Measurements from ENCODE around the gene CNOT1.
A peak's percentile ranks its signal among the peaks of the same experiment; 100 is the strongest.

Gene CNOT1

DNA sequence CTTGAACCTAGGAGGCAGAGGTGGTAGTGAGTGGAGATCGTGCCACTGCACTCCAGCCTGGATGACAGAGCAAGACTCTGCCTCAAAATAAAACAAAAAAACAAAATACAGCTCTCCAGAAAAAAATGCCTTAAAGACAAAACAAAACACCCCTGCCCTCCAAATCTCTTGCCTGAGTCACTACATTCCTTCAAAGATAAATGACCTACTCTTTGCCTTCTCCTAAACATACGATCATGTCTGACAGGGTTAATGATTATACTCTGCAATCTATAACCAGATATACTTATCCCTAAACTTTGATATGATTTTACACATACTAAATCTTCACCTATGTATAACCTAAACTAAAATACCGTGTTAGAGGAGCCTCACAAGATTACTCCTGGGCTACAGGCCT lies 115.8 kb downstream of the CNOT1 start:
- no peak for DNase-seq (ENCODE audit: low read depth)
- H3K4me3 ChIP-seq (ENCODE audit: low read depth, low read length): peak overlapping the region; percentile 76
- TF ChIP-seq POLR2A (IDR thresholded peaks at IDR 0.05; ENCODE audit: extremely low read depth, insufficient read length): no peak

DNA sequence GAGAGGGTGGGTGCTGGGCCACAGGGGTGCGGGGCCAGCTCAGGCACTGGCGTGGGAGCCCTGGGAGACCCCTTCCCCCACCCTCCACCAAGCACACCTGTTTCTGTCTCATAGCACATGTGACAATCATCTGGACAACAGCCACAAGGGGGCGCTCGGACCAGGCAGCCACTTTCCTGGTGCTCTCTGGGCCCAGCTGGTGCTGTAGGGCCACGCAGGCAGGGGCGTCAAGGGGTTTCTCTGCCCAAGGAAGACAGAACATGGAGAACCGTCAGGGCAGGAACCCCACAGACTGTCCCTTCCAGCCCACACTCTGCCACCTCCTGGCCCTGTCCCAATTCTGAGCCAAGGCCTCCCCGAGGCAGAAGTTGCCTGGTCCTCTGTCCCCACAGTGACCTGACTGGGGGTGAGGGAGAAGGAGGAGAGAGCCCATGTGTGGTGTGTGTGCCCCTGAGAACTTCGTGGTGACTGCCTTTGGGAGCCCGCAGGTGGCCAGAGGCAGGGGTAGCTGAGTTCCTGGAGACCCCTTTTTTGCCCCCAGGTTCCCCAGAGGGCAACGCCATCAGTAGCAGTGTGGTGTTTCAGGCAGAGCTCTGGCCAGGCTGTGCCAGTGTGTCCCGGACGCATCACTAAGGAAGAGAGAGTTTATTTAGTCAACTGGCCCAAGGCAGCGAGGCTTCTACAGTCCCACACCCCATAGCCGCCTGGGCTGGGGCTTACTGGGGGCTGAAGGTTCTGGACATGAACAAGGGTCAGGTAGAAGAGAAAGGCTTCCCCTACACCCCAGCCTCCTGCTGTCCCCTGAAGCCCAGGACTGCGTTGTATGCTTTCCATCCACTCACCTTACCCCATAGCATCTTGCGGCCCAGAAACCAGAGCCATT lies 117.5 kb downstream of the CNOT1 start:
- H3K4me3 ChIP-seq (ENCODE audit: low read depth, low read length): no peak overlapping the region
- peak; percentile 81 for DNase-seq (ENCODE audit: low read depth)
- TF ChIP-seq, protein P1, sequence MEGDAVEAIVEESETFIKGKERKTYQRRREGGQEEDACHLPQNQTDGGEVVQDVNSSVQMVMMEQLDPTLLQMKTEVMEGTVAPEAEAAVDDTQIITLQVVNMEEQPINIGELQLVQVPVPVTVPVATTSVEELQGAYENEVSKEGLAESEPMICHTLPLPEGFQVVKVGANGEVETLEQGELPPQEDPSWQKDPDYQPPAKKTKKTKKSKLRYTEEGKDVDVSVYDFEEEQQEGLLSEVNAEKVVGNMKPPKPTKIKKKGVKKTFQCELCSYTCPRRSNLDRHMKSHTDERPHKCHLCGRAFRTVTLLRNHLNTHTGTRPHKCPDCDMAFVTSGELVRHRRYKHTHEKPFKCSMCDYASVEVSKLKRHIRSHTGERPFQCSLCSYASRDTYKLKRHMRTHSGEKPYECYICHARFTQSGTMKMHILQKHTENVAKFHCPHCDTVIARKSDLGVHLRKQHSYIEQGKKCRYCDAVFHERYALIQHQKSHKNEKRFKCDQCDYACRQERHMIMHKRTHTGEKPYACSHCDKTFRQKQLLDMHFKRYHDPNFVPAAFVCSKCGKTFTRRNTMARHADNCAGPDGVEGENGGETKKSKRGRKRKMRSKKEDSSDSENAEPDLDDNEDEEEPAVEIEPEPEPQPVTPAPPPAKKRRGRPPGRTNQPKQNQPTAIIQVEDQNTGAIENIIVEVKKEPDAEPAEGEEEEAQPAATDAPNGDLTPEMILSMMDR (IDR thresholded peaks at IDR 0.05; ENCODE audit: low read depth, low read length): peak; percentile 74
- TF ChIP-seq, protein P2, sequence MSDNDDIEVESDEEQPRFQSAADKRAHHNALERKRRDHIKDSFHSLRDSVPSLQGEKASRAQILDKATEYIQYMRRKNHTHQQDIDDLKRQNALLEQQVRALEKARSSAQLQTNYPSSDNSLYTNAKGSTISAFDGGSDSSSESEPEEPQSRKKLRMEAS (IDR thresholded peaks at IDR 0.05; ENCODE audit: low read depth, low read length): peak; percentile 93
- TF ChIP-seq MYC (IDR thresholded peaks at IDR 0.05; ENCODE audit: low read depth, low read length) (peak; percentile 90), POLR2A (IDR thresholded peaks at IDR 0.05; ENCODE audit: extremely low read depth, insufficient read length) (no peak)

DNA sequence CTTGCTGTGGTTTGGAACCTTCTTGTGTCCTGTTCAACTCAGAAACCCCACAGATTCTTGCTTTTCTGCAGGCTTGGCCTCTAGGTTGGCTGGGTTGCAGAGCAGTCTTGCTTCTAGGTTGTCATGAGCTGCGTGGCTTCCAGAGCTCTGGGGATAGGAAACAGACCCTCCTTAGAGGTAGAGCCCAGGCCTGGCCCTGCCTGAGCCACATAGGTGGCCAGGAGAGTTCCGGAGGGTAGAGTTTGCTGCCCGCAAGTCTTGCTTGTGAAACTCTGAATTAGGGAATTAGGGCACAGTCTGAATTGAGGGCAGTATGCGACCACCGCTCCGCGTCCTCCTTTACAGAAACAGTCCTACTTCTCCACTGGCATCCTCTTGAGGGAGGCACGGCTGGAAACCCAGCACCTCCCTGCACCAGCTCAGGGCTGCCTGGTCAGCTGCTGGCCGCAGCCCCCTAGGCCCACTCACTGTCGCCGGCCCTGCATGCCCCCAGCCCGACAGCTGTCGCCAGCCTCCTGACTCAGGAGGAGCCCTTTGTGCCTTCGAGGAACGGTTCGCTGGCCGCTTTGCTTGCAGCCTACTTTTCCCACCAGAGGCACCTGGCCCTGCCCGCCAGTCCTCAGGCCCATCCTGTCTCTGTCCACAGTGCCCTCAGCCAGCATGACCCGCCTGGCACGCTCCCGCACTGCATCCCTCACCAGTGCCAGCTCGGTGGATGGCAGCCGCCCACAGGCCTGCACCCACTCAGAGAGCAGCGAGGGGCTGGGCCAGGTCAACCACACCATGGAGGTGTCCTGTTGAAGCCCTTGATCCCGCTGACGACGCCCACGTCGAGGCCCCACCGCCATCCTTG lies 118.6 kb downstream of the CNOT1 start:
- TF ChIP-seq, protein P2 (IDR thresholded peaks at IDR 0.05; ENCODE audit: low read depth, low read length): no peak
- TF ChIP-seq MYC (IDR thresholded peaks at IDR 0.05; ENCODE audit: low read depth, low read length) (no peak), POLR2A (IDR thresholded peaks at IDR 0.05; ENCODE audit: extremely low read depth, insufficient read length) (no peak)
- H3K4me3 ChIP-seq (ENCODE audit: low read depth, low read length): no peak overlapping the region
- DNase-seq (ENCODE audit: low read depth): no peak

DNA sequence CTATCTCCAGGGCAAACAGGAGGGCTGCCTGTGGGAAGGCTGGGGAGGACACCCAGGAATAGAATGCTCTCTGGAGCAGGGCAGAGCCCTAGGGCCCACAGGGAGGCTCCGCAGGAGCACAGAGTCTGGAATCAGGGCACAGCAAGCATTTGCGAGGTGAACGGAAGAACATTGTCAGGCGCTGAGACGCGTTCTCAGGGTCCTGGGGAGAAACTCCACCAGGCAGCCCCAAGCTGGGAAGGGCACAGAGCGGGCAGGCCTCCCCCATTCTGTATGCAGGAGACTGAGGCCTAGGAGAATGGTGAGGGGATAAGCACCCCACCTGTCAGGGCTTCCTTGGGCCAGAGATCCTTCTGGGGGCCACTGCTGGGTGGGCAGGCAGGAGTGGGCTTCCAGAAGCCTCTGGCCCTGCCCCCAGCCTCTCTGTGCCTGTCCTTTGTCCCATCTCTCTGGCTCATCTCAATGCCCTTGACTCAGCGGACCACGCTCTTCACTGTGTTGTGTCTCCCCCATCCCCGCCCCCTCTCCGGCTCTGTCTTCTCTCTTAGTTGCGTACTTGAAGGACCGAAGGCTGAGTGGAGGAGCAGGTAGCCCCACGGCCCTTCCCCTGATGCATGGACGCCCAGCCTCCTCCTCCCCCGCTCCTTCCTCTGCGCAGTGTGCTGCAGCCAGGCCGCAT lies 119.4 kb downstream of the CNOT1 start:
- DNase-seq (ENCODE audit: low read depth): no peak
- H3K4me3 ChIP-seq (ENCODE audit: low read depth, low read length): no peak overlapping the region
- TF ChIP-seq MYC (IDR thresholded peaks at IDR 0.05; ENCODE audit: low read depth, low read length): no peak
- TF ChIP-seq, protein P1 (IDR thresholded peaks at IDR 0.05; ENCODE audit: low read depth, low read length): no peak
- TF ChIP-seq, protein P2 (IDR thresholded peaks at IDR 0.05; ENCODE audit: low read depth, low read length): no peak
- TF ChIP-seq POLR2A (IDR thresholded peaks at IDR 0.05; ENCODE audit: extremely low read depth, insufficient read length): no peak

DNA sequence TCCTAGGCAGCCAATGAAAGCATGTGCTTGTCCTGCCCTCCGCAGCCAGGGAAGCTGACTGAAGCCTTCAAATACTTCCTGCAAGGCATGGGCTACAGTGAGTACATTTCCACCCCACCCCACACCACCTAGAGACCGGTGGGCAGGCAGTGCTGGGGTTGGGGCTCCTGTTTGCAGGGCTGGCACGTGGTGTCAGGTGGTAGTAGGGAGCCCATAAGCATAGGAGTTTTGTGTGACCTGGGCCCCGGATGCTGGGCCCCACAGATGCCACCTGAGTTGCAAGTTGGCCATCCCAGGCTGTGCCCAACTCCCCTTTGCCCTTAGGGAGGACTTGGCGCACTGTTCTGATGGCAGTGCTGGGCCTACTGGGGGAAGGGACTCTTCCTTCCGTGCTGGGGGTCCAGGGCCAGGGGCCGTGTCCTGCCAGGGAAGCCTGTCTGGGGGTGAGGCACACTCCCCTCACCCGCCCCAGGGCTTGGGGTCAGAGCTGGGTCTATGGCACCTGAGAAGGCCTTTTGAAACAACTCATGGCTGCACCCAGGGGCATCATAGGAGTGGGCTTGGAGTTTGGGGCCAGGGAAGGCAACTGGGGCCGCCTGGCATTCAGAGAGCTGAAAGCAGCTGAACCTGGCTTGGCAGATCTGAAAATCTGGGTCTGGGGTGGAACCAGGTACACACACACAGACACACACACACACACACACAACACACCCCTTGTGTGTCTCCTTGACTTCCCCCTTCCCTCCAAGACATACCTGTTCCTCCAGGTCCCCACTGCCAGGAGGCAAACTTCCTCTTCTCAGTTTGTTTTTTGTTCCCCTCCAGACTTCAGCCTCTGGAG lies 120.2 kb downstream of the CNOT1 start:
- no peak overlapping the region for H3K4me3 ChIP-seq (ENCODE audit: low read depth, low read length)
- DNase-seq (ENCODE audit: low read depth): no peak
- TF ChIP-seq, protein P2 (IDR thresholded peaks at IDR 0.05; ENCODE audit: low read depth, low read length): no peak
- TF ChIP-seq, protein P1 (IDR thresholded peaks at IDR 0.05; ENCODE audit: low read depth, low read length): no peak
- TF ChIP-seq MYC (IDR thresholded peaks at IDR 0.05; ENCODE audit: low read depth, low read length): no peak
- TF ChIP-seq POLR2A (IDR thresholded peaks at IDR 0.05; ENCODE audit: extremely low read depth, insufficient read length): no peak

DNA sequence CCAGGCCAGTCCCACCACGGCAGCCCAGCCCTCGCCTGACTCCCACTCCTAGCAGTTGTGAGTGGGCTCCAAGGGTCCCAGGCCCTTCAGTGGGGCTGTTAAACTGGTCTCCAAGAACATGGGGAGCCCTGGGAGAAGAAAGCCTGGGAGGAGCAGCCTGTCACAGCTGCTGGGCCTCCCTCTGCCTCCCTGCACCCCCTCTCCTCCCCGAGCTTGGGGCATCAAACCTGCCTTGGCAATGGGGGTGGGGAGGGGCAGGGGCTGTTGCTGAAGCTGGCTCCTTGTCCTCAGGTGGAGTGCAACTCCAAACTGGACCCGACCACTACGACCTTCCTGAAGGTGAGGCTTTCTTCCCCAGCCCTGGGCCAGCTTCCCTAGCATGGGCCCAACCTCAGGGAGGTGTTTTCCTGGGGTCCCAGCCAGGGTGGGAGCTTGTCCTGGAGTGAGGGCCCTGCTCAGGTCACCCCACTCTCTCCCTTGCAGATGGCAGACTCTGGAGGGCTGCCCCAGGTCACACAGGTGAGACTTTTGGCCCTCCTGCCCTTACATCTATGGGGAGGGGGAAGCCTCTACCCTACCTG lies 120.9 kb downstream of the CNOT1 start:
- no peak overlapping the region for H3K4me3 ChIP-seq (ENCODE audit: low read depth, low read length)
- DNase-seq (ENCODE audit: low read depth): no peak
- no peak for TF ChIP-seq MYC (IDR thresholded peaks at IDR 0.05; ENCODE audit: low read depth, low read length)
- TF ChIP-seq, protein P1 (IDR thresholded peaks at IDR 0.05; ENCODE audit: low read depth, low read length): no peak
- TF ChIP-seq, protein P2 (IDR thresholded peaks at IDR 0.05; ENCODE audit: low read depth, low read length): no peak
- TF ChIP-seq POLR2A (IDR thresholded peaks at IDR 0.05; ENCODE audit: extremely low read depth, insufficient read length): no peak

All from NB4 (cell line).